Myometrial cell (primary cell): ENCODE results near the gene DDB1. TPM values are rescaled to one million over a fixed set of nuclear protein-coding genes. Genes with fewer than 3 reads are reported as not detected.

Source experiments
- total RNA-seq: library from RNA; depleted of rRNA; stranded (reverse); fragments of >200 nt; gene quantifications from 2 replicates; pipeline ENCODE4 v1.2.3, GENCODE V29; 2015

The DDB1 gene
- 294 and 314 TPM in 2 replicates for total RNA-seq

DNA sequence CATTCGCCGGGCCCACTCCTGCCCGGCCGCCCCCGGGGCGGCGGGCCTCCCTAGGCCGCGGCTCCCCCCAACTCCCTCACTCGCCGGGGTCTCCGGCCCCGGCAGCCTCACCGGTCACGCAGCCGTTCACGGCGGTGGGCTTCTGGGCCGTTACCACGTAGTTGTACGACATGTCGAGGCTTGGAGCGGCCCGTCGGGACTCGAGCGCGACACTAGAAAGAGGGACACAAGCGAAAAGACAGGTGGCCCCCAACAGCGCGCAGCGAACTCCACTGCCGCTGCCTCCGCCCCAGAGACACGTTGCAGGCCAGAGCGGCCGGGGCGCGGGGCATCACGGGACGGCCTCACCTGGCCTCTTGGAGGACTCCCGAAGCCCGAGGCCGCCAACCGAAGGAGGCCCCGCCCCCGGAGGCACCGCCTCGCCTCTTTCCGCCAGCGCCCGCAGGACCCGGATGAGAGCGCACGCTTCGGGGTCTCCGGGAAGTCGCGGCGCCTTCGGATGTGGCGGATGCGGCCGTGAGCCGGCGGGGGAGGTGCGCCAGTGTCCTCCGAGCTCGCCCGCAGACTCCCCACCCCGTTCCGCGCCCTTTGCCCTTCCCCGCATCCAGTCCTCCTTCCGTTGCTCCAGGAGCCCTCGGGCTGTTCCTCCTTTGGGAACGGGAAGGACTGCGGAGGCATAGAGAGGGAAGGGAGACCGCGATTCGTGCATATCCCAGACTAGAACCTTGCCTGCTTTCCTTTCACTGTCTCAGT, at the start of gene DDB1, which contains the start of gene TKFC:
Gene DDB1 (minus strand): TSS at position 309 of the 753 bp plus-strand sequence. CDS start 137 bp downstream, at position 172.
Gene TKFC (plus strand): TSS at position 432 of the 753 bp plus-strand sequence. CDS start 1,501 bp downstream, outside the sequence.

DNA sequence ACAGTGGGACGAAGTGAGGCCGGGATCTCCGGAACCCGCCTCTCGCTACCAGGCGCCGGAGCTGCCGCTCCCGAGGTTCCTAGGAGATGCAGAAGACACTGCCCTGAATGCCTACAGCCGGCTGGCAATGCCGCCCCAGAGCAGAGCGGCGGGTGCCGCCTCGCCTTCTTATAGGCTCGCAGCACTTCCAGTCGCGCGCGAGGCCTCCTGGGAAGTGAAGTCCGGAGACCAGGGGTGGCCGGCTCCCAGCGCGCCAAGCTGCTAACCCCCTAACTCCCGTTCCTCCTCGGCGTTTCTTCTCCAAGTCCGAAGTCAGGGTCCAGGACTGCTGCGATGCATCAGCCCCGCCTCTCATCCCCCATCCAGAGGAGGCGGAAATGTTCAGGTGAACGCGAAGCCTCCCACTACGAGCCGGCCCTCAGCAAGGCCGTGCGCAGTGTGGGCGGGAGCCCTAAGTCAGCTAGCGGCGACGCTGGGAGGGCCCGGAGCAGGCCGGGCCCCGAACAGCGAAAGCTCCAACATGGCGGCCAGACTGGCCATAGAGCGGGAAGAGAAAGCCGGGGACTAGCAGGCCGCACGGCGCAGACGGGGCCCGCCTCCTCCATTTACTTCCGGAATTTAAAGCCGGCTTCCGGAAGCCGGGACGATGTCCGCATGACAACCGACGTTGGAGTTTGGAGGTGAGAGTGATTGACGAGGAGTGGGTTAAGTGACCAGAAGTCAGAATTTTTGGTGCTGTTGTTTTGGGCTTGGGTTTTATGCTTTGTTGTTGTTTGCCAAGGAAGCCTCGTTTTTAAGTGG, 29.0 kb upstream of the DDB1 start, which contains the start of the genes CYB561A3 and TMEM138:
Gene CYB561A3 (minus strand): TSS at position 142 of the 801 bp plus-strand sequence. CDS start 5,169 bp downstream, outside the sequence.
Gene TMEM138 (plus strand): TSS at position 634 of the 801 bp plus-strand sequence. CDS start 2,017 bp downstream, outside the sequence.

GRCh38 chr11:61294717-61295595, 37.9 kb downstream of the DDB1 start, which contains the start of gene VWCE:
TSS of gene VWCE (minus strand) at chr11:61295316. CDS start at chr11:61295037, 279 bp downstream.

Other genes starting within 250 kb of the DDB1 start
- not detected in 2 replicates for gene CD5, start 230.6 kb downstream of the DDB1 start, total RNA-seq
- gene VPS37C, start 171.7 kb downstream of the DDB1 start, total RNA-seq, result 14.5 and 21.0 TPM in 2 replicates
- gene PGA3, start 129.6 kb downstream of the DDB1 start, total RNA-seq, result not detected in 2 replicates
- gene PGA4, start 110.8 kb downstream of the DDB1 start, total RNA-seq, result not detected in 2 replicates
- gene PGA5, start 91.9 kb downstream of the DDB1 start, total RNA-seq, result not detected in 2 replicates
- gene VWCE, start 37.8 kb downstream of the DDB1 start, total RNA-seq, result 0.58 TPM in 1 of 2 replicates, not detected in the other
- gene TKFC, start 123 bp upstream of the DDB1 start, total RNA-seq, result 28.0 and 35.2 TPM in 2 replicates
- 119 and 153 TPM in 2 replicates for gene CYB561A3, start 28.8 kb upstream of the DDB1 start, total RNA-seq
- gene TMEM138, start 29.3 kb upstream of the DDB1 start, total RNA-seq, result 27.5 and 43.5 TPM in 2 replicates
- gene TMEM216, start 59.5 kb upstream of the DDB1 start, total RNA-seq, result 19.0 and 24.3 TPM in 2 replicates
- gene CPSF7, start 96.9 kb upstream of the DDB1 start, total RNA-seq, result 25.9 TPM in 2 replicates
- 42.9 and 70.9 TPM in 2 replicates for gene SDHAF2, start 97.0 kb upstream of the DDB1 start, total RNA-seq
- not detected in 2 replicates for gene LRRC10B, start 175.6 kb upstream of the DDB1 start, total RNA-seq
- gene SYT7, start 248.0 kb upstream of the DDB1 start, total RNA-seq, result 1.6 and 1.7 TPM in 2 replicates